Right ventricle myocardium inferior (tissue), 1 donor: ENCODE measurements around the gene TCEA2. TPM values are rescaled to one million over a fixed set of nuclear protein-coding genes. Genes with fewer than 3 reads are reported as not detected.
"Not testable (repeated sequence)": the region's sequence is repeated elsewhere in the genome, so short reads cannot be mapped to it uniquely, and the experiment has no call there.

Source experiments
- ATAC-seq: fragments of 200-7000 bp; cut with Tn5 transposase; one replicate; pipeline ENCODE4 v1.9.1; 2020; ENCODE audit warnings: mild to moderate bottlenecking, moderate library complexity
- DNase-seq: peaks from one replicate; pipeline ENCODE4 v3.0.0; 2021; ENCODE audit errors: missing footprints
- intact Hi-C: fragments of 100-400 bp; cut with DNase I; formaldehyde crosslinking; loops from one replicate; pipeline ENCODE4 v1.11.0; 2022
- total RNA-seq: library from RNA; stranded (reverse); fragmentation: NEBNext Ultra II Directional; extraction: Animal tissue kit (Norgen Biotek cat#: 25700); gene quantifications from one replicate; pipeline ENCODE4 v1.2.1, GENCODE V29; 2021
- donor health status: DM: no; HTN: yes; CAD: no; lungs with severe emphysema.

TCEA2 gene
- total RNA-seq, 1 donor from 2014 or later = 39.0 TPM

- no peak for ATAC-seq
- intact Hi-C loops = no loop called here
- DNase-seq = no peak
Measured at GRCh38 chr20:64110411-64111068, 47.5 kb downstream of the TCEA2 start.

DNA sequence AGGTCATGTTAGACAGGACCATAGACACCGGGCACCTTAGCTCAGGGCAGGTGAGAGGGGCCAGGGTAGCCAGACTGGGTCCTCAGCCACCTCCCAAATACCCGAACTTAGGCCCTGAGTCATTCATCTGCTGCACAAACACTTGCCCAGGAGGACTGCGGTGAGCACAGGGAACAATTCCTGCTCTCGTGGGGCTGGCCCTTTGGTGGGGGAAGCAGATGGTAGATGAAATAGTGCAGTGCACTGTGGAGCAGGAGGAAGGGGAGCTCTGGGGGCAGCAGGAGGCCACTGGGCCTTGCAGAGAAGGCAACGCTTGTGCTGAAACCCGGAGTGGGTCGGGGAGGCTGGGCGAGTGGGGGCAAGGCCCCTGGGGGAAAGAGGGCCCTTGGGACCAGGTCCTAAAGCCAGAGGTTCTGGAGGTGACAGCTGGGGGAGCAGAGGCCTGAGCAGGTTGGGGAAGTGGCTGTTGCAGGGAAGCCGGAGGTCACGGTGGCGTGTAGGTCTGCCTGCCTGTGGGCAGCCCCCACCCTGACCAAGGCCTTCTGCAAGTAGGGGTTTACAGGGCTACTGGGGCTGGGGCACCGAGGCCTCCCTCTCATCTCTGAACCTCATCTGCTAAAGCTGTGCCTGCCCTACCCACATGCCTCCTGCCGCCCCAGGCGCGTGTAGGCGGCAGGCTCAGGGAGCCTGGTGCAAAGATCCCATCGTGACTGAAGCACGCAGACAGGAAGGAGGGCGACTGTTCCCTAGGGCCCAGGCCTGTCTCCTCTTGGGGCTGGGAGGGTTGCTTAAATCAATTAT lies 49.0 kb downstream of the TCEA2 start:
- intact Hi-C loops = no loop called here
- ATAC-seq (no peak), DNase-seq (no peak)

- DNase-seq = no peak
- intact Hi-C loops = no loop called here
Measured at GRCh38 chr20:64112691-64113443, 49.9 kb downstream of the TCEA2 start.

DNA sequence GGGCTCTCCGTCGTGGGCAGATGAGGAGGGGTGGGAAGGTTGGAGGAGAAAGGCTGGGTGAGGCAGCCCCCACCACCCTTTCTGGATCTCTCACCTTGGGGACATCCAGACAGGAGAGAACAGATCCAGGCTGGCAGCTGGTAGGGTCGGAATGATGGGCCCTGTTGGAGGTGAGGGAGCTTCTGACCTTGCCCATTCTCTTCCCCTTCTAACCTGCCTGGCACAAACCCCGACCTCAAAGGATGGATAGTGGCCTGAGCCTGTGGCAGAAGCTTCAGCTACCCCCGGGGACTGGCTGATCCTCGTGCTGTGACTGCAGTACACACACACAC lies 50.4 kb downstream of the TCEA2 start:
- intact Hi-C loops = no loop called here
- no peak for ATAC-seq
- no peak for DNase-seq

More at GRCh38 chr20:64112691-64113443, 49.9 kb downstream of the TCEA2 start:
- ATAC-seq = no peak

DNA sequence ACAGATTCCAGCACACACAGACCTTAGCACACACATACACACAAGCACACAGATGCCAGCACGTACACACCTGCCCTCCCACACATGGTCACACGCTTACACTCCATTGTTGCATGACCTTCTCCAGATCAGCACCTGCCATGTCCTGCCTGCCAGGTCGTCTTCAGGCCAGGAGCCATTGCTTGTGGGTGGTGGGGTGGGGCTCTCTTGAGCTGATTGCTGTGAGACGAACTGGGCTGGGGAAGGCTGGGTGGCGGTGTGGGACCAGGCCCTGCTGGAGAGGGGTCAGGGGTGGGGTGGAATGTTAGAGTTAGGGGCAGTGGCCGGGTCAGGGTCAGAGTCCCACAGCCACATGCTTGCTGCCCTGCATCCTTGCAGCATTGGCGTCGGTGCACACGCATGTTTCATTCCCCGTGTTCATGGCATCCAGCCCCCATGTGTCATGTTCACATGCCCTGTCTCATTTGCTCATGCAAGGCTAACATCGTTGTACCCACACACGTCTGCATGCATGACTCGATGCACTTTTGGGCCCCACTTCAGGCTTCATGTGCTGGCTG lies 50.9 kb downstream of the TCEA2 start:
- intact Hi-C loops = no loop called here
- DNase-seq (no peak), ATAC-seq (no peak)

GRCh38 chr20:64114356-64114971 lies 51.5 kb downstream of the TCEA2 start:
- ATAC-seq (no peak), DNase-seq (no peak)
- intact Hi-C loops = no loop called here

GRCh38 chr20:64115171-64115911 lies 52.3 kb downstream of the TCEA2 start:
- ATAC-seq = no peak
- no peak for DNase-seq
- intact Hi-C loops = no loop called here

GRCh38 chr20:64116016-64116415 lies 53.0 kb downstream of the TCEA2 start:
- intact Hi-C loops = no loop called here
- DNase-seq = no peak

DNA sequence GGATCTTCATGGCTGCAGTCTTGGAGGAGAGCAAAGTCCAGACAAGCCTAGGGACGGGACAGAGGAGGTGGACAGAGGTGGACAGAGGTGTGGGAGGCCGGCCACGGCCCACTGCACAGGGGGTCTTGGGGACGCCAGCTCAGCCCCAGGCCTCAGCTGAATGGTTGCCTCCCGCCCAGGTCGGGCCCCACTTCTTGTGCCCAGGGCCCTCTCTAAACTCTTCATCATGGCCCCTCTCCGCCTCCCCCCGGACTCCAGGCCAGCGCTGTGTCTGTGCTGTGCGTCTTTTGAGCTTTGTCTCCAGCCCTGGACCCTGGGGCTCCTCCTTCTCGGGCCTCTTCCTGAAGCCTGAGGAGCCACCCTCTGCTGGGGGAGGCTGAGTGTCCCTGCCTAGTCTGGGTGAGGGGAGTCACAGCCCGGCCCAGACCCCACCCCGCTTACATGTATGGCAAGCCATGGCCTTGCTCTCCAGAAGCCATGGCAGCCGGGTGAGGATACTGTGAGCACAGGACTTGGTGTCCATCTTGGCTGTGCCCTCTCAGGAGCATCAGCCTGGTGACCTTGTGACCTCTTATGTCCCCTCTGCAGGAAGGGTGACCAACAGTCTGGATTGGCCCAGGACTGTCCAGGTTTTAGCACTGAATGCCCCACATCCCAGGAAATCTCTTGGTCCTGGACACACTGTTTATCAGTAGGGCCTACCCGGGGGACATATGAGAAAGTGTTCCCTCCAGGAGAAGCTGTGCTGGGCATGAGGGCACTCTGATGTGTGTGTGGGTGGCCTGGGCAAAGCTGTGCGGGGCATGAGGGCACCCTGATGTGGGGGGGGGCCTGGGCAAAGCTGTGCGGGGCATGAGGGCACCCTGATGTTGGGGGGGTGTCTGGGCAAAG lies 53.8 kb downstream of the TCEA2 start:
- ATAC-seq (no peak), DNase-seq (no peak)

More at GRCh38 chr20:64116016-64116415, 53.0 kb downstream of the TCEA2 start:
- no peak for ATAC-seq

GRCh38 chr20:64117432-64117777 lies 54.4 kb downstream of the TCEA2 start:
- ATAC-seq, intact Hi-C loops, DNase-seq: not testable (repeated sequence)

More for the DNA sequence above, 53.8 kb downstream of the TCEA2 start:
- intact Hi-C loops = no loop called here

DNA sequence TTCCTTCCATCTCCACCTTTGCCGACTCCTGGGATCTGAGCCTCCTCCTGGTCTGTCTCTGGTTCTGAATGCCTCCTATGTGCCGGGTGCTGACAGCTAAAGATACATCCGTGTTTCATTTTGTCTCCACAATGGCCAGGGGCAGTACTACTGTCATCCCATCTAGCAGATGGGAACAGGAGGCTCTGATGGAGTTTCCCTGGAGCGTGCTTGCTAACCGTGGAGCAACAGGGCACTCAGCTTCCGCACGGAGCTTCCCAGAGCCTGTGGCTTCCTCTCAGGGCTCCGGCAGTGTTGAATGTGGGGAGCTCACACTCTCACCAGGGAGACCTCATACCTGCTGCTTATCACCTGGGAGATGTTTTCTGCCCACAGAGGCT lies 56.3 kb downstream of the TCEA2 start:
- no peak for DNase-seq
- intact Hi-C loops = no loop called here
- ATAC-seq = no peak

- no peak for DNase-seq
- ATAC-seq = peak; percentile 16
- intact Hi-C loops = loop anchor here (1.0 to 2.0 kb wide), 2 partner anchors 37 to 81 kb away; no protein-coding TSS in a partner anchor
Measured at GRCh38 chr20:64119681-64120341, 56.8 kb downstream of the TCEA2 start.

DNA sequence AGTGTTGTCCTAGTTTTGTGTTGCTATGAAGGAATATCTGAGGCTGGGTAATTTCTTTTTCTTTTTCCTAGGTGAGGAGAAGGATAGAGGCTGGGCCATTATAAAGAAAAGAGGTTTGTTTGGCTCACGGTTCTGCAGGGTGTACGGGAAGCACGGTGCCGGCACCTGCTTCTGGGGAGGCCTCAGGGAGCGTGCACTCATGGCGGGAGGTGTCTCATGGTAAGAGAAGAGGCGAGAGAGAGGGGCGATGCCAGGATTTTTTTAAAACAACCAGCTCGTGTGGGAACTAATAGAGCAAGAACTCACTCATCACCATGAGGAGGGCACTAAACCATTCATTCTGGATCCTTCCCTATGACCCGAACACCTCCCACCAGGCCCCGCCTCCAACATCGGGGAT lies 58.6 kb downstream of the TCEA2 start:
- DNase-seq = no peak
- intact Hi-C loops = loop anchor here (2.0 kb wide), 1 partner anchor 39 kb away; no protein-coding TSS in a partner anchor
- no peak for ATAC-seq
